K562 (cell line): Measurements from ENCODE around the gene SBK1. TPM values are rescaled to one million over a fixed set of nuclear protein-coding genes. Genes with fewer than 3 reads are reported as not detected.

Source experiments
- ATAC-seq: fragments of 200-7000 bp; cut with Tn5 transposase; 3 replicates; pipeline ENCODE4 v1.9.1; 2020; ENCODE audit warnings: moderate library complexity
- BruUV-seq: library from RNA; stranded (reverse); fragments of 400-500 nt; replicated peaks from 2 replicates; lab custom pipeline; 2021; lab: Mats Ljungman, UMichigan
- CTCF ChIA-PET: fragments of 300-600 bp; formaldehyde crosslinking; extraction: SDS; loops from one replicate; lab custom pipeline; 2021; ENCODE audit warnings: low intra/inter-chr PET ratio; lab: Yijun Ruan, JAX
- POLR2A ChIA-PET: fragments of 300-600, 350-650 bp; sonication (Branson Sonifier 250); formaldehyde crosslinking; extraction: SDS; loops from one replicate; lab custom pipeline; 2021; ENCODE audit warnings: antibody characterized with exemption, inconsistent platforms; lab: Yijun Ruan, JAX
- DNase-seq, 4 experiments: peaks; one replicate each; pipeline versions ENCODE4 v3.0.0 to v3.0.0-alpha.2; 2011 to 2018; ENCODE audit warnings: low spot score in 3 of 4, mixed read lengths in 3 of 4; ENCODE audit errors: extremely low read depth in 1 of 4
- FAIRE-seq: peaks from 2 replicates; lab custom pipeline; 2011; peaks lifted over from hg19 to GRCh38; lab: Jason Lieb, UNC
- H2AFZ ChIP-seq: 2 replicates; pipeline ENCODE4 v1.6.0; 2011; ENCODE audit warnings: low read depth, low read length, control low read depth, inconsistent platforms
- H3K27ac ChIP-seq: fragments of 200-600 bp; 3 replicates; pipeline ENCODE4 v1.8.0; 2011; ENCODE audit warnings: low read depth, mild to moderate bottlenecking, control low read depth, inconsistent platforms, low read length, moderate library complexity, mixed read lengths; ENCODE audit errors: extremely low read depth
- H3K27me3 ChIP-seq, 2 experiments: fragments of 300-600 bp in 1 of 2; 2 replicates in 1 of 2; 3 replicates in 1 of 2; pipeline versions ENCODE4 v1.6.0 to v1.8.0; 2011; ENCODE audit warnings: inconsistent platforms in 2 of 2, low read length in 2 of 2, mild to moderate bottlenecking in 1 of 2, mixed read lengths in 1 of 2, moderate library complexity in 1 of 2; ENCODE audit not compliant: control insufficient read depth in 2 of 2, insufficient read depth in 2 of 2
- H3K36me3 ChIP-seq: fragments of 300-600 bp; 3 replicates; pipeline ENCODE4 v1.8.0; 2011; ENCODE audit warnings: mild to moderate bottlenecking, low read length, inconsistent platforms; ENCODE audit not compliant: control insufficient read depth, insufficient read depth
- H3K4me1 ChIP-seq, 2 experiments: fragments of 200-600 bp in 1 of 2; replicated peaks in 1 of 2; 2 replicates in 1 of 2; 3 replicates in 1 of 2; pipeline versions ENCODE4 v1.5.1 to v1.8.0; 2011; ENCODE audit warnings: inconsistent platforms in 2 of 2, low read length in 2 of 2, mild to moderate bottlenecking in 1 of 2, mixed read lengths in 1 of 2, moderate library complexity in 1 of 2; ENCODE audit not compliant: control insufficient read depth in 2 of 2, insufficient read depth in 2 of 2
- H3K4me2 ChIP-seq: 2 replicates; pipeline ENCODE4 v1.6.1; 2011; ENCODE audit warnings: low read length, control low read depth, inconsistent platforms, mixed read lengths; ENCODE audit not compliant: insufficient read depth
- H3K4me3 ChIP-seq: fragments of 200-600 bp; sonication (generic), shearing (Covaris generic); 2 replicates; pipeline ENCODE4 v1.5.1; 2016; ENCODE audit warnings: control low read depth, inconsistent platforms
- H3K79me2 ChIP-seq: fragments of 200-600 bp; 3 replicates; pipeline ENCODE4 v1.8.0; 2011; ENCODE audit warnings: low read length, inconsistent platforms; ENCODE audit not compliant: control insufficient read depth, insufficient read depth
- H3K9ac ChIP-seq, 2 experiments: 2 replicates each; pipeline versions ENCODE4 v1.6.0 to v1.6.1; 2011; ENCODE audit warnings: low read depth in 2 of 2, low read length in 2 of 2, control low read depth in 1 of 2, inconsistent platforms in 1 of 2, mild to moderate bottlenecking in 1 of 2, mixed read lengths in 1 of 2; ENCODE audit not compliant: insufficient read depth in 1 of 2
- H3K9me1 ChIP-seq: one replicate; pipeline ENCODE4 v1.6.0; 2011; ENCODE audit warnings: inconsistent platforms, mild to moderate bottlenecking, low read length, moderate library complexity; ENCODE audit not compliant: control insufficient read depth, insufficient read depth
- H3K9me3 ChIP-seq: replicated peaks from 2 replicates; pipeline ENCODE4 v1.5.1; 2011; ENCODE audit warnings: low read depth, low read length, inconsistent platforms; ENCODE audit not compliant: control insufficient read depth, insufficient read depth
- H4K20me1 ChIP-seq: replicated peaks from 2 replicates; pipeline ENCODE4 v1.6.1; 2011; ENCODE audit warnings: low read length, inconsistent platforms, mixed read lengths; ENCODE audit not compliant: control insufficient read depth, insufficient read depth
- BHLHE40 ChIP-seq: IDR thresholded peaks from 2 replicates; pipeline ENCODE4 v1.6.1; 2011; ENCODE audit warnings: low read length, improper control_type of control experiment
- CEBPG ChIP-seq, 3 experiments: fragments of 200-800 bp in 1 of 3; sonication (Bioruptor generic) in 1 of 3; sonication (generic) in 1 of 3; formaldehyde crosslinking in 1 of 3; IDR thresholded peaks in 2 of 3; conservative IDR thresholded peaks in 1 of 3; 2 replicates each; pipeline versions ENCODE4 v1.6.1 to v1.8.0; 2016 to 2022; ENCODE audit warnings: missing compliant biosample characterization in 2 of 3, missing genetic modification characterization in 2 of 3, mild to moderate bottlenecking in 1 of 3, missing genetic modification reagents in 1 of 3
- DDX20 ChIP-seq: fragments of 450-650 bp; IDR thresholded peaks from 2 replicates; pipeline ENCODE4 v1.6.1; 2016; ENCODE audit warnings: missing genetic modification characterization, low read depth, mild to moderate bottlenecking, missing compliant biosample characterization, moderate library complexity
- DNMT1 ChIP-seq: fragments of 450-650 bp; IDR thresholded peaks from 2 replicates; pipeline ENCODE4 v1.6.1; 2016; ENCODE audit warnings: antibody characterized with exemption, mild to moderate bottlenecking
- ILK ChIP-seq: fragments of 450-650 bp; IDR thresholded peaks from 2 replicates; pipeline ENCODE4 v1.6.1; 2016; ENCODE audit warnings: missing genetic modification characterization, low read depth, mild to moderate bottlenecking, missing compliant biosample characterization, moderate library complexity, borderline replicate concordance
- NBN ChIP-seq: fragments of 450-650 bp; IDR thresholded peaks from 2 replicates; pipeline ENCODE4 v1.6.1; 2016; ENCODE audit warnings: low read depth, mild to moderate bottlenecking
- RBBP5 ChIP-seq: fragments of 200-600 bp; sonication (generic); IDR thresholded peaks from 2 replicates; pipeline ENCODE4 v1.6.1; 2012; ENCODE audit warnings: borderline replicate concordance, mild to moderate bottlenecking, low read length, control low read depth, inconsistent platforms; ENCODE audit not compliant: insufficient read depth, poor library complexity, severe bottlenecking
- SMARCE1 ChIP-seq: fragments of 450-650 bp; IDR thresholded peaks from 2 replicates; pipeline ENCODE4 v1.7.1; 2016; ENCODE audit warnings: mild to moderate bottlenecking
- ZFPM2 ChIP-seq: fragments of 250-450 bp; sonication (Bioruptor Pico); IDR thresholded peaks from 2 replicates; pipeline ENCODE4 v1.5.1; 2022; ENCODE audit warnings: mild to moderate bottlenecking
- ZNF644 ChIP-seq: fragments of 200-800 bp; sonication (Bioruptor generic); IDR thresholded peaks from 2 replicates; pipeline ENCODE4 v1.6.1; 2016; ENCODE audit warnings: low read depth, missing genetic modification characterization, missing compliant biosample characterization
- WGBS: fragments of 100-300 bp; shearing (Covaris generic); methylation state at CpG from one replicate; pipeline ENCODE4 v1.1.6; 2016; ENCODE audit warnings: low coverage, mixed read lengths; ENCODE audit not compliant: insufficient coverage; ENCODE audit errors: missing lambda C conversion rate; 5-methylcytosine and 5-hydroxymethylcytosine counted together
- in situ Hi-C: fragments of 300-500 bp; cut with MboI; formaldehyde crosslinking; loops from 4 replicates; pipeline ENCODE4 v1.15.0; 2018; ENCODE audit warnings: inconsistent platforms, mixed read lengths
- intact Hi-C: fragments of 100-400 bp; cut with micrococcal nuclease; formaldehyde crosslinking; loops from 2 replicates; pipeline ENCODE4 v1.14.2; 2022
- polyA plus RNA-seq, 8 experiments: library from polyadenylated mRNA; depleted of rRNA in 4 of 8; stranded (reverse) in 5 of 8; unstranded in 3 of 8; fragments of >200 nt; fragmentation: Nextera tagmentation in 2 of 8; fragmentation: Illumina TruSeq in 1 of 8; extraction: Ambion mirVana in 2 of 8; extraction: Trizol in 1 of 8; gene quantifications; 2 replicates each; pipeline versions ENCODE4 v1.2.1 to v1.2.3, GENCODE V29; 2011 to 2014; ENCODE audit warnings: inconsistent platforms in 1 of 8, missing spikeins in 1 of 8
- total RNA-seq, 7 experiments: library from RNA; depleted of rRNA in 6 of 7; stranded (reverse); fragments of >200 nt in 6 of 7; fragmentation: Illumina TruSeq in 2 of 7; extraction: Trizol in 2 of 7; gene quantifications; 2 replicates each; pipeline versions ENCODE4 v1.2.1 to v1.2.3, GENCODE V29; 2011 to 2021; ENCODE audit warnings: low replicate concordance in 1 of 7
- TF ChIP-seq, protein P1 (sequence below): fragments of 250-450 bp; sonication (Bioruptor Pico); IDR thresholded peaks from 2 replicates; pipeline ENCODE4 v1.8.0; 2022; ENCODE audit warnings: inconsistent platforms, mild to moderate bottlenecking, moderate library complexity, borderline replicate concordance
- TF ChIP-seq, protein P2 (sequence below): IDR thresholded peaks from 2 replicates; pipeline ENCODE4 v1.6.1; 2012; ENCODE audit warnings: low read depth, low read length, improper control_type of control experiment, borderline replicate concordance
- TF ChIP-seq, protein P3 (sequence below): fragments of 450-650 bp; IDR thresholded peaks from 2 replicates; pipeline ENCODE4 v1.6.1; 2014; ENCODE audit warnings: low read depth, mild to moderate bottlenecking, moderate library complexity, borderline replicate concordance
- TF ChIP-seq, protein P4 (sequence below): fragments of 250-450 bp; sonication (Bioruptor Pico); IDR thresholded peaks from 2 replicates; pipeline ENCODE4 v1.8.0; 2021; ENCODE audit warnings: moderate library complexity, mild to moderate bottlenecking, inconsistent platforms

The SBK1 gene
- total and polyA plus RNA-seq, 9 of the 15 experiments (the other 6 are each of a cell fraction or from before 2014, with no cell fraction given): 0.01 to 0.07 (median 0.03) TPM; not detected in 6

DNA sequence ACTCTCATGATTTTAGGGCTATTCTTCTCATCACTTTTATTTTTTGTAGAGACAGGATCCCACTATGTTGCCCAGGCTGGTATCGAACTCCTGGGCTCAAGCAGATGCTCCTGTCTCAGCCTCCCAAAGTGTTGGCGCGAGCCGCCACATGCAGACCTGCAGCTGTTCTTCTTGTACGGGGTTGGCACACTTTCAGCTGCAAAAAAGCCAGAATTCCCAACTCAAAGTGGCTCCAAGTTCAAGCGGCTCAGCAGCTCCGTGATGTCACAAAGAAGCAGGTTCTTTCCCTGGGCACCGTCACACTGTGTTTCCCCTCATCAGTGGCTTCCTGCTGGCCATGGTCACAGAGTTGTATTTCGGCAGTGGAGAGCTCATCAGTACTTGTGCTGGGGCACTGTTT is 6.7 kb upstream of the SBK1 start:
- peaks cover 20 to 63% of the 10 kb centered on the region in 2 experiments; a peak in 4 of 5 replicates for H3K27me3 ChIP-seq
- no TSS peak for BruUV-seq
- under 1% methylated on average over 9 of the region's 9 CpGs for WGBS
- H3K27ac ChIP-seq: no peak overlapping the region
- DNase-seq: no peak
- intact Hi-C loops (no loop called here), in situ Hi-C loops (no loop called here)
- no peak for TF ChIP-seq DDX20 (tag)
- TF ChIP-seq DNMT1: no peak
- TF ChIP-seq, protein P1, sequence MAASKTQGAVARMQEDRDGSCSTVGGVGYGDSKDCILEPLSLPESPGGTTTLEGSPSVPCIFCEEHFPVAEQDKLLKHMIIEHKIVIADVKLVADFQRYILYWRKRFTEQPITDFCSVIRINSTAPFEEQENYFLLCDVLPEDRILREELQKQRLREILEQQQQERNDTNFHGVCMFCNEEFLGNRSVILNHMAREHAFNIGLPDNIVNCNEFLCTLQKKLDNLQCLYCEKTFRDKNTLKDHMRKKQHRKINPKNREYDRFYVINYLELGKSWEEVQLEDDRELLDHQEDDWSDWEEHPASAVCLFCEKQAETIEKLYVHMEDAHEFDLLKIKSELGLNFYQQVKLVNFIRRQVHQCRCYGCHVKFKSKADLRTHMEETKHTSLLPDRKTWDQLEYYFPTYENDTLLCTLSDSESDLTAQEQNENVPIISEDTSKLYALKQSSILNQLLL: no peak
- TF ChIP-seq BHLHE40: no peak
- TF ChIP-seq NBN: no peak
- TF ChIP-seq, protein P2, sequence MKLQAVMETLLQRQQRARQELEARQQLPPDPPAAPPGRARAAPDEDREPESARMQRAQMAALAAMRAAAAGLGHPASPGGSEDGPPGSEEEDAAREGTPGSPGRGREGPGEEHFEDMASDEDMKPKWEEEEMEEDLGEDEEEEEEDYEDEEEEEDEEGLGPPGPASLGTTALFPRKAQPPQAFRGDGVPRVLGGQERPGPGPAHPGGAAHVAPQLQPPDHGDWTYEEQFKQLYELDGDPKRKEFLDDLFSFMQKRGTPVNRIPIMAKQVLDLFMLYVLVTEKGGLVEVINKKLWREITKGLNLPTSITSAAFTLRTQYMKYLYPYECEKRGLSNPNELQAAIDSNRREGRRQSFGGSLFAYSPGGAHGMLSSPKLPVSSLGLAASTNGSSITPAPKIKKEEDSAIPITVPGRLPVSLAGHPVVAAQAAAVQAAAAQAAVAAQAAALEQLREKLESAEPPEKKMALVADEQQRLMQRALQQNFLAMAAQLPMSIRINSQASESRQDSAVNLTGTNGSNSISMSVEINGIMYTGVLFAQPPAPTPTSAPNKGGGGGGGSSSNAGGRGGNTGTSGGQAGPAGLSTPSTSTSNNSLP: no peak
- no peak for TF ChIP-seq ZFPM2 (CRISPR knock-in tag)
- TF ChIP-seq ILK (tag): no peak
- no peak for TF ChIP-seq ZNF644 (tag)
- TF ChIP-seq, protein P3, sequence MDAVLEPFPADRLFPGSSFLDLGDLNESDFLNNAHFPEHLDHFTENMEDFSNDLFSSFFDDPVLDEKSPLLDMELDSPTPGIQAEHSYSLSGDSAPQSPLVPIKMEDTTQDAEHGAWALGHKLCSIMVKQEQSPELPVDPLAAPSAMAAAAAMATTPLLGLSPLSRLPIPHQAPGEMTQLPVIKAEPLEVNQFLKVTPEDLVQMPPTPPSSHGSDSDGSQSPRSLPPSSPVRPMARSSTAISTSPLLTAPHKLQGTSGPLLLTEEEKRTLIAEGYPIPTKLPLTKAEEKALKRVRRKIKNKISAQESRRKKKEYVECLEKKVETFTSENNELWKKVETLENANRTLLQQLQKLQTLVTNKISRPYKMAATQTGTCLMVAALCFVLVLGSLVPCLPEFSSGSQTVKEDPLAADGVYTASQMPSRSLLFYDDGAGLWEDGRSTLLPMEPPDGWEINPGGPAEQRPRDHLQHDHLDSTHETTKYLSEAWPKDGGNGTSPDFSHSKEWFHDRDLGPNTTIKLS: no peak
- TF ChIP-seq RBBP5: no peak
- TF ChIP-seq SMARCE1: no peak
- TF ChIP-seq CEBPG (CRISPR knock-in tag; IDR thresholded peaks at IDR 0.05): no peak
- TF ChIP-seq CEBPG (tag; conservative IDR thresholded peaks at IDR 0.05 in 1 of 2, IDR thresholded peaks at IDR 0.05 in 1 of 2): no peak
- TF ChIP-seq, protein P4, sequence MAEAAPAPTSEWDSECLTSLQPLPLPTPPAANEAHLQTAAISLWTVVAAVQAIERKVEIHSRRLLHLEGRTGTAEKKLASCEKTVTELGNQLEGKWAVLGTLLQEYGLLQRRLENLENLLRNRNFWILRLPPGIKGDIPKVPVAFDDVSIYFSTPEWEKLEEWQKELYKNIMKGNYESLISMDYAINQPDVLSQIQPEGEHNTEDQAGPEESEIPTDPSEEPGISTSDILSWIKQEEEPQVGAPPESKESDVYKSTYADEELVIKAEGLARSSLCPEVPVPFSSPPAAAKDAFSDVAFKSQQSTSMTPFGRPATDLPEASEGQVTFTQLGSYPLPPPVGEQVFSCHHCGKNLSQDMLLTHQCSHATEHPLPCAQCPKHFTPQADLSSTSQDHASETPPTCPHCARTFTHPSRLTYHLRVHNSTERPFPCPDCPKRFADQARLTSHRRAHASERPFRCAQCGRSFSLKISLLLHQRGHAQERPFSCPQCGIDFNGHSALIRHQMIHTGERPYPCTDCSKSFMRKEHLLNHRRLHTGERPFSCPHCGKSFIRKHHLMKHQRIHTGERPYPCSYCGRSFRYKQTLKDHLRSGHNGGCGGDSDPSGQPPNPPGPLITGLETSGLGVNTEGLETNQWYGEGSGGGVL: no peak
- H3K79me2 ChIP-seq: no peaks in the 10 kb centered on the region
- no peak overlapping the region for H3K4me3 ChIP-seq
- H3K9me1 ChIP-seq: no peaks in the 10 kb centered on the region
- FAIRE-seq: no peak
- ChIA-PET CTCF (no interaction called here), POLR2A (no interaction called here)
- H2AFZ ChIP-seq: no peak overlapping the region
- H4K20me1 ChIP-seq: no peaks in the 10 kb centered on the region; the same call in 1 of the 2 replicates
- H3K9me3 ChIP-seq: no peaks in the 10 kb centered on the region
- H3K4me2 ChIP-seq: no peak overlapping the region
- no peak overlapping the region for H3K9ac ChIP-seq
- no peaks in the 10 kb centered on the region for H3K36me3 ChIP-seq
- no peak for ATAC-seq
- peaks cover 0 to 3% of the 10 kb centered on the region in 2 experiments; a peak in 1 of 5 replicates for H3K4me1 ChIP-seq
